Measurements from ENCODE around the gene ZNF81. TPM values are rescaled to one million over a fixed set of nuclear protein-coding genes. Genes with fewer than 3 reads are reported as not detected.

ZNF81 gene
- total RNA-seq, 1 donor from 2014 or later = 10.3 TPM

- intact Hi-C loops (cut with DNase I) = no loop called here
- H3K36me3 ChIP-seq = no peaks in the 10 kb centered on the region
- H3K27me3 ChIP-seq (ENCODE audit: low read depth) = no peaks in the 10 kb centered on the region
- H3K27ac ChIP-seq = no peak overlapping the region
- no peaks in the 10 kb centered on the region for H3K4me1 ChIP-seq
- DNase-seq (no peak), ATAC-seq (no peak)
- H3K9me3 ChIP-seq = no peaks in the 10 kb centered on the region
- TF ChIP-seq CTCF (IDR thresholded peaks at IDR 0.05) = no peak
- H3K4me3 ChIP-seq = no peak overlapping the region
Observed at GRCh38 chrX:47864785-47865184, 28.1 kb downstream of the ZNF81 start.

DNA sequence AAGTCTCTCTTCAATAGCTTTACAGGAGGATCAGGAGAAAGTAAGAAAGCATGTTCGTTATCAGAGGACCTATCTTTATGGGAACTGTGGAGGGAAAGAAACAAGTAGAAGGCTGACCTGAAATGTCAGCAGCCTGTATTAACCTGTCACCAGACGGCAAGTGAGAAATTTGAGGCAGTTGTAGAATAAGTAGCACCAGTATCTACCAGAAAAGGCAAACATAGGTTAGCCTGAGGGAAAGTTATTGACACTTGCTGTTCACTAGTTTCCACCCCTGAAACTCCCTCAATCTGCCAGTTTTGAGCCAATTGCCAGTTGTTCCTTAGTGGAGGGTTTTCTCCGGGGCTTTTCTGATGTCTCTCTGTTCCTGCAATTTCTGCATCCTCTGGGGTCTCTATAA, 36.4 kb downstream of the ZNF81 start:
- Histone ChIP-seq H3K9me3 (no peaks in the 10 kb centered on the region), H3K27ac (no peak overlapping the region), H3K4me1 (no peaks in the 10 kb centered on the region), H3K4me3 (no peak overlapping the region), H3K36me3 (no peaks in the 10 kb centered on the region), H3K27me3 (ENCODE audit: low read depth) (no peaks in the 10 kb centered on the region)
- intact Hi-C loops (cut with DNase I) = no loop called here
- DNase-seq = no peak
- no peak for TF ChIP-seq CTCF (IDR thresholded peaks at IDR 0.05)
- no peak for ATAC-seq

DNA sequence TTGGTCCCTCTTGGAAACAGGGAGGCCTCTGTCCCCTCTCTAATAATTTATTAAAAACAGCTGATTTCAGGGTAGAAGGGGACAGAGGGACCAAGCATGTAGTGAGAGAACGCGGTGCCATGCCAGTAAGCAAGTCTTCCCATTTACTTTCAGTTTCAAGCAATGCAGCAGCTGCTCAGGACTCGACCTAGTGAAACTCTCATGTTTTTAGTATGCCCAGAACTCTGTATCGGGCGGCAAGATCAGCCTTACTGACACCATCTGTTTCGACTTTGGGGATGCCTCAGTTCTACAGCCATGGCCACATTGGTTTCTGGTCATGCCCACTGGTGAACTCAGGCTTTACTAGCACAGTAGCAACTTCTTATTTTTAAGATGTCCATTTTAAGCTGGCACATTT, 40.6 kb downstream of the ZNF81 start:
- no peak overlapping the region for H3K4me3 ChIP-seq
- no peaks in the 10 kb centered on the region for H3K36me3 ChIP-seq
- no peak for DNase-seq
- no peak overlapping the region for H3K27ac ChIP-seq
- no peaks in the 10 kb centered on the region for H3K27me3 ChIP-seq (ENCODE audit: low read depth)
- H3K4me1 ChIP-seq = no peaks in the 10 kb centered on the region
- intact Hi-C loops (cut with DNase I) = no loop called here
- no peaks in the 10 kb centered on the region for H3K9me3 ChIP-seq
- TF ChIP-seq CTCF (IDR thresholded peaks at IDR 0.05) = no peak
- ATAC-seq = no peak

GRCh38 chrX:47878198-47878597, 41.5 kb downstream of the ZNF81 start:
- no peak overlapping the region for H3K27ac ChIP-seq
- H3K4me3 ChIP-seq = no peak overlapping the region
- TF ChIP-seq CTCF (IDR thresholded peaks at IDR 0.05) = no peak
- H3K4me1 ChIP-seq = no peaks in the 10 kb centered on the region
- no peaks in the 10 kb centered on the region for H3K36me3 ChIP-seq
- DNase-seq (no peak), ATAC-seq (no peak)
- H3K9me3 ChIP-seq = no peaks in the 10 kb centered on the region
- intact Hi-C loops (cut with DNase I) = no loop called here
- H3K27me3 ChIP-seq (ENCODE audit: low read depth) = no peaks in the 10 kb centered on the region

- ATAC-seq = no peak
- H3K27me3 ChIP-seq (ENCODE audit: low read depth) = no peaks in the 10 kb centered on the region
- no peaks in the 10 kb centered on the region for H3K36me3 ChIP-seq
- no peaks in the 10 kb centered on the region for H3K4me1 ChIP-seq
- H3K27ac ChIP-seq = no peak overlapping the region
- TF ChIP-seq CTCF (IDR thresholded peaks at IDR 0.05) = no peak
- DNase-seq = no peak
- no peaks in the 10 kb centered on the region for H3K9me3 ChIP-seq
- intact Hi-C loops (cut with DNase I) = no loop called here
- no peak overlapping the region for H3K4me3 ChIP-seq
Observed at GRCh38 chrX:47879463-47879862, 42.8 kb downstream of the ZNF81 start.

GRCh38 chrX:47880927-47881326, 44.2 kb downstream of the ZNF81 start:
- ATAC-seq (no peak), DNase-seq (no peak)
- no peaks in the 10 kb centered on the region for H3K27me3 ChIP-seq (ENCODE audit: low read depth)
- no peak for TF ChIP-seq CTCF (IDR thresholded peaks at IDR 0.05)
- no peak overlapping the region for H3K27ac ChIP-seq
- H3K4me3 ChIP-seq = no peak overlapping the region
- H3K4me1 ChIP-seq = no peaks in the 10 kb centered on the region
- intact Hi-C loops (cut with DNase I) = no loop called here
- H3K36me3 ChIP-seq = no peaks in the 10 kb centered on the region
- H3K9me3 ChIP-seq = no peaks in the 10 kb centered on the region
